Stimulated activated memory B cell treated with anti-CD40 and anti-IgM and Interleukin-4, amounts not matched to agents 10 μg/mL and 1 μg/mL and 100 μg/mL, for 72 hours (primary cell): ENCODE data around the gene YIPF4.
"Not testable (repeated sequence)": the region's sequence is repeated elsewhere in the genome, so short reads cannot be mapped to it uniquely, and the experiment has no call there.

Source experiments
- ATAC-seq: fragments of 150-1000 bp; cut with Tn5 transposase; 2 replicates; pipeline ENCODE4 v1.10.0; 2021
- H3K27ac Mint-ChIP-seq: one replicate; pipeline ENCODE4 v1.8.0; 2022; ENCODE audit warnings: mild to moderate bottlenecking, mixed read lengths
- H3K27me3 Mint-ChIP-seq: one replicate; pipeline ENCODE4 v1.8.0; 2022; ENCODE audit warnings: mixed read lengths
- H3K36me3 Mint-ChIP-seq: one replicate; pipeline ENCODE4 v1.8.0; 2022; ENCODE audit warnings: mixed read lengths
- H3K4me1 Mint-ChIP-seq: one replicate; pipeline ENCODE4 v1.8.0; 2022; ENCODE audit warnings: mixed read lengths
- H3K4me3 Mint-ChIP-seq: one replicate; pipeline ENCODE4 v1.8.0; 2022; ENCODE audit warnings: mild to moderate bottlenecking, moderate library complexity, mixed read lengths
- H3K9me3 Mint-ChIP-seq: one replicate; pipeline ENCODE4 v1.8.0; 2022; ENCODE audit warnings: mixed read lengths

YIPF4 gene

DNA sequence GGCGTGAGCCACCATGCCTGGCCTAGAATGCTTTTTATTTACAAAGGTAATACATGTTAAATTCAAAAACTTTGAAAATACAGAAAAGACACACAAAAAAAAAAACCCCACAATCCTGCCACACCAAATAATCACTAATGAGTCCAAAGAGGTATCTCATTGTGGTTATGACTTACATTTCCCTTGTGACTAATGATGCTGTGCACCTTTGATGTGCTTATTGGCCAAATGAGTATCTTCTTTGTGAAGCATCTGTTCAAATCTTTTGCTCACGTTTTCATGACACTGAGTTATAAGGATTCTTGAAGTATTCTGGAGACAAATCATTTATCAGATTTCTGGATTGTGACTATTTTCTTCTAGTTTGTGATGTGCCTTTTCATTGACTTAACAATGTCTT is 6.6 kb upstream of the YIPF4 start:
- H3K27me3 Mint-ChIP-seq = no peaks in the 10 kb centered on the region
- H3K4me3 Mint-ChIP-seq = no peak overlapping the region
- no peaks in the 10 kb centered on the region for H3K4me1 Mint-ChIP-seq

GRCh38 chr2:32272279-32272678 is 5.4 kb upstream of the YIPF4 start:
- Mint-ChIP-seq H3K9me3 (no peaks in the 10 kb centered on the region), H3K4me3 (no peak overlapping the region), H3K36me3 (no peaks in the 10 kb centered on the region), H3K4me1 (peaks cover 1% of the 10 kb centered on the region), H3K27ac (no peak overlapping the region), H3K27me3 (no peaks in the 10 kb centered on the region)
- ATAC-seq = no peak

More for the DNA sequence above, 6.6 kb upstream of the YIPF4 start:
- ATAC-seq = no peak
- Mint-ChIP-seq H3K27ac (no peak overlapping the region), H3K9me3 (no peaks in the 10 kb centered on the region), H3K36me3 (no peaks in the 10 kb centered on the region)

- H3K4me1 Mint-ChIP-seq = peaks cover 11% of the 10 kb centered on the region
- H3K27me3 Mint-ChIP-seq = no peaks in the 10 kb centered on the region
- H3K36me3 Mint-ChIP-seq = no peaks in the 10 kb centered on the region
- H3K27ac Mint-ChIP-seq = no peak overlapping the region
- no peak overlapping the region for H3K4me3 Mint-ChIP-seq
- H3K9me3 Mint-ChIP-seq = no peaks in the 10 kb centered on the region
- no peak for ATAC-seq
Measured at GRCh38 chr2:32274289-32274688, 3.4 kb upstream of the YIPF4 start.

GRCh38 chr2:32275790-32276189 is 1.9 kb upstream of the YIPF4 start:
- ATAC-seq, H3K27me3 Mint-ChIP-seq, H3K36me3 Mint-ChIP-seq, H3K4me3 Mint-ChIP-seq, H3K9me3 Mint-ChIP-seq, H3K27ac Mint-ChIP-seq: not testable (repeated sequence)
- H3K4me1 Mint-ChIP-seq = peaks cover 11% of the 10 kb centered on the region

DNA sequence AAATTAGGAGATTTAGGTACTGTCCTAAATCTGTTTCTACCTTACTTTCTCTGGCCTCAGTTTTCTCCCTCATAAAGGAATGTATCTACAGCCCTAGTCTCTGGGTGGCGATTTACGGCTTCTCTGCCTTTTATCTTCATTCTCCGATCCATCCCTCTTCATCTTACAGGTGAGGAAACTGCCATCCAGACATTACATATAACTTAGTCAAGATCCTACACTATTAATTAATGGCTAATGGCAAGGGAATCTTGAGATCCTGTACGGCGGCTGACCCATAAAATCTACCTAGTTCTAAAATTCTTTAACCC is 386 bp upstream of the YIPF4 start:
- Mint-ChIP-seq H3K4me3 (peak overlapping the region; percentile 90), H3K27ac (peak overlapping the region; percentile 99), H3K4me1 (peaks cover 11% of the 10 kb centered on the region), H3K36me3 (peaks cover 6% of the 10 kb centered on the region), H3K27me3 (no peaks in the 10 kb centered on the region), H3K9me3 (no peaks in the 10 kb centered on the region)
- ATAC-seq = no peak

GRCh38 chr2:32278478-32278853 is 762 bp downstream of the YIPF4 start:
- H3K4me3 Mint-ChIP-seq = peak overlapping the region; percentile 90
- H3K27ac Mint-ChIP-seq = peak overlapping the region; percentile 99
- H3K36me3 Mint-ChIP-seq = peaks cover 14% of the 10 kb centered on the region
- no peak for ATAC-seq
- H3K27me3 Mint-ChIP-seq = no peaks in the 10 kb centered on the region
- H3K4me1 Mint-ChIP-seq = peaks cover 17% of the 10 kb centered on the region
- no peaks in the 10 kb centered on the region for H3K9me3 Mint-ChIP-seq

DNA sequence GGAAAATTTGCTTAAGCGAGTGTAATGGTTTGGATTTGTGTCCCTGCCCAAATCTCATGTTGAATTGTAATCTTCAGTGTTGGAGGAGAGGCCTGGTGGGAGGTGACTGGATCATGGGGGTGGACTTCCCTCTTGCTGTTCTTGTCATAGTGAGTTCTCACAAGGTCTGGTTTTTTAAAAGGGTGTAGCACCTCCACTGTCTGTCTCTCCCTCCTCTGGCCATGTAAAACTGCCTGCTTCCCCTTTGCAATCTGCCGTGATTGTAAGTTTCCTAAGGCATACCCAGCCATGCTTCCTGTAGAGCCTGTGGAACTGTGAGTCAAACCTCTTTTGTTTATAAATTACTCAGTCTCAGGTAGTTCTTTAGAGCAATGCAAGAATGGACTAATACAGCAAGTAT is 6.6 kb downstream of the YIPF4 start:
- Mint-ChIP-seq H3K4me3 (no peak overlapping the region), H3K27ac (peak overlapping the region; percentile 22), H3K27me3 (no peaks in the 10 kb centered on the region), H3K4me1 (peaks cover 28% of the 10 kb centered on the region), H3K36me3 (peaks cover 33% of the 10 kb centered on the region), H3K9me3 (no peaks in the 10 kb centered on the region)
- ATAC-seq = peak; percentile 68

GRCh38 chr2:32289165-32289999 is 11.7 kb downstream of the YIPF4 start:
- Mint-ChIP-seq H3K27ac (no peak overlapping the region), H3K4me3 (no peak overlapping the region), H3K4me1 (peaks cover 19% of the 10 kb centered on the region), H3K36me3 (peaks cover 12% of the 10 kb centered on the region), H3K9me3 (no peaks in the 10 kb centered on the region), H3K27me3 (no peaks in the 10 kb centered on the region)
- no peak for ATAC-seq

DNA sequence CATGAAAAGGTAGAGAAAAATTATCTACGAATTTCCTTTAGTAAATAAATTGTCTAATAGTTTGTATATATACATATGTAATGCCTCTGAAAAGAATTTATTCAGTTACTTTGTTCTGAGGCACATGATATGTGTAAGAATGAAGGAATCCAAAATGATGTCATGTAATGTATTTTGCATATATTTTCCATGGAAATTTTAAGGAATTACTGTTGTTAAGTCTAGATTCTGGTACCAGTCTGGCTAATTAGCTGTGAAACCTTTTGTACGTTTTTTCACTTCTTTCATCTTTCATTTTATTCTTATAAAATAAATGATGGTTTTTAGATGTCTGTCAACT is 12.3 kb downstream of the YIPF4 start:
- H3K4me3 Mint-ChIP-seq = no peak overlapping the region
- peaks cover 13% of the 10 kb centered on the region for H3K4me1 Mint-ChIP-seq
- H3K27me3 Mint-ChIP-seq = no peaks in the 10 kb centered on the region
- H3K27ac Mint-ChIP-seq = no peak overlapping the region
- ATAC-seq = no peak
- H3K36me3 Mint-ChIP-seq = peaks cover 6% of the 10 kb centered on the region
- H3K9me3 Mint-ChIP-seq = no peaks in the 10 kb centered on the region

GRCh38 chr2:32291746-32292145 is 14.0 kb downstream of the YIPF4 start:
- peaks cover 9% of the 10 kb centered on the region for H3K36me3 Mint-ChIP-seq
- ATAC-seq = no peak
- H3K4me3 Mint-ChIP-seq = no peak overlapping the region
- no peaks in the 10 kb centered on the region for H3K9me3 Mint-ChIP-seq
- H3K27ac Mint-ChIP-seq = no peak overlapping the region
- peaks cover 7% of the 10 kb centered on the region for H3K4me1 Mint-ChIP-seq
- H3K27me3 Mint-ChIP-seq = no peaks in the 10 kb centered on the region

DNA sequence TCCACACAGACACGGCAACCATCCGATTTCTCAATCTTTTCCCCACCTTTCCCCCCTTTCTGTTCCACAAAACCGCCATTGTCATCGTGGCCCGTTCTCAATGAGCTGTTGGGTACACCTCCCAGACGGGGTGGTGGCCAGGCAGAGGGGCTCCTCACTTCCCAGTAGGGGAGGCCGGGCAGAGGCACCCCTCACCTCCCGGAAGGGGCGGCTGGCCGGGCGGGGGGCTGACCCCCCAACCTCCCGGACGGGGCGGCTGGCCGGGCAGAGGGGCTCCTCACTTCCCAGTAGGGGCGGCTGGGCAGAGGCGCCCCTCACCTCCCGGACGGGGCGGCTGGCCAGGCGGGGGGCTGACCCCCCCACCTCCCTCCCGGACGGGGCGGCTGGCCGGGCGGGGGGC is 15.8 kb downstream of the YIPF4 start:
- not testable (repeated sequence) for ATAC-seq, H3K4me1 Mint-ChIP-seq, H3K27me3 Mint-ChIP-seq, H3K9me3 Mint-ChIP-seq, H3K27ac Mint-ChIP-seq, H3K4me3 Mint-ChIP-seq
- H3K36me3 Mint-ChIP-seq = peaks cover 13% of the 10 kb centered on the region

DNA sequence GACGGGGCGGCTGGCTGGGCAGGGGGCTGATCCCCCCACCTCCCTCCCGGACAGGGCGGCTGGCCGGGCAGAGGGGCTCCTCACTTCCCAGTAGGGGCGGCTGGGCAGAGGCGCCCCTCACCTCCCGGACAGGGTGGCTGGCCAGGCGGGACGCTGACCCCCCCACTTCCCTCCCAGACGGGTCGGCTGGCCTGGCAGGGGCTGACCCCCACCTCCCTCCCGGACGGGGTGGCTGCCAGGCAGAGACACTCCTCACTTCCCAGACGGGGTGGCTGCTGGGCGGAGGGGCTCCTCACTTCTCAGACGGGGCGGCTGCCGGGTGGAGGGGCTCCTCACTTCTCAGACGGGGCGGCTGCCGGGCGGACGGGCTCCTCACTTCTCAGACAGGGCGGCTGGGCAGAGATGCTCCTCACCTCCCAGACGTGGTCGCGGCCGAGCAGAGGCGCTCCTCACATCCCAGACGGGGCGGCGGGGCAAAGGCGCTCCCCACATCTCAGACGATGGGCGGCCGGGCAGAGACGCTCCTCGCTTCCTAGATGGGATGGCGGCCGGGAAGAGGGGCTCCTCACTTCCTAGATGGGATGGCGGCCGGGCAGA is 16.4 kb downstream of the YIPF4 start:
- H3K27ac Mint-ChIP-seq, H3K27me3 Mint-ChIP-seq, H3K4me1 Mint-ChIP-seq, H3K9me3 Mint-ChIP-seq, ATAC-seq, H3K4me3 Mint-ChIP-seq: not testable (repeated sequence)
- H3K36me3 Mint-ChIP-seq = peaks cover 13% of the 10 kb centered on the region

GRCh38 chr2:32310577-32310976 is 32.9 kb downstream of the YIPF4 start:
- H3K36me3 Mint-ChIP-seq = no peaks in the 10 kb centered on the region
- H3K27ac Mint-ChIP-seq = no peak overlapping the region
- H3K4me3 Mint-ChIP-seq = no peak overlapping the region
- no peaks in the 10 kb centered on the region for H3K4me1 Mint-ChIP-seq
- H3K27me3 Mint-ChIP-seq = no peaks in the 10 kb centered on the region
- ATAC-seq = no peak
- no peaks in the 10 kb centered on the region for H3K9me3 Mint-ChIP-seq

- ATAC-seq = no peak
- Mint-ChIP-seq H3K36me3 (no peaks in the 10 kb centered on the region), H3K9me3 (no peaks in the 10 kb centered on the region), H3K4me3 (no peak overlapping the region), H3K4me1 (no peaks in the 10 kb centered on the region), H3K27me3 (no peaks in the 10 kb centered on the region), H3K27ac (no peak overlapping the region)
Measured at GRCh38 chr2:32314886-32315285, 37.2 kb downstream of the YIPF4 start.

DNA sequence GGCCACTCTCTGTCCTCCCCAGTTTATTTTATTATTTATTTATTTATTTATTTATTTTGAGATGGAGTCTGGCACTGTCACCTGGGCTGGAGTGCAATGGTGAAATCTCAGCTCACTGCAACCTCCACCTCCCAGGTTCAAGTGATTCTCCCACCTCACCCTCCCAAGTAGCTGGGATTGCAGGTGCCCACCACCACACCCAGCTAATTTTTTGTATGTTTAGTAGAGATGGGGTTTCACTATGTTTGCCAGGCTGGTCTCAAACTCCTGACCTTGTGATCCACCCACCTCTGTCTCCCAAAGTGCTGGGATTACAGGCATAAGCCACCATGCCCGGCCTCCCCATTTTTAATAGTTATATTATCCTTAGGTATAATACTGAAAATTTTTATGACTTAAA is 51.0 kb downstream of the YIPF4 start:
- peaks cover 17% of the 10 kb centered on the region for H3K36me3 Mint-ChIP-seq
- not testable (repeated sequence) for H3K9me3 Mint-ChIP-seq, H3K27ac Mint-ChIP-seq, ATAC-seq, H3K27me3 Mint-ChIP-seq, H3K4me1 Mint-ChIP-seq, H3K4me3 Mint-ChIP-seq

DNA sequence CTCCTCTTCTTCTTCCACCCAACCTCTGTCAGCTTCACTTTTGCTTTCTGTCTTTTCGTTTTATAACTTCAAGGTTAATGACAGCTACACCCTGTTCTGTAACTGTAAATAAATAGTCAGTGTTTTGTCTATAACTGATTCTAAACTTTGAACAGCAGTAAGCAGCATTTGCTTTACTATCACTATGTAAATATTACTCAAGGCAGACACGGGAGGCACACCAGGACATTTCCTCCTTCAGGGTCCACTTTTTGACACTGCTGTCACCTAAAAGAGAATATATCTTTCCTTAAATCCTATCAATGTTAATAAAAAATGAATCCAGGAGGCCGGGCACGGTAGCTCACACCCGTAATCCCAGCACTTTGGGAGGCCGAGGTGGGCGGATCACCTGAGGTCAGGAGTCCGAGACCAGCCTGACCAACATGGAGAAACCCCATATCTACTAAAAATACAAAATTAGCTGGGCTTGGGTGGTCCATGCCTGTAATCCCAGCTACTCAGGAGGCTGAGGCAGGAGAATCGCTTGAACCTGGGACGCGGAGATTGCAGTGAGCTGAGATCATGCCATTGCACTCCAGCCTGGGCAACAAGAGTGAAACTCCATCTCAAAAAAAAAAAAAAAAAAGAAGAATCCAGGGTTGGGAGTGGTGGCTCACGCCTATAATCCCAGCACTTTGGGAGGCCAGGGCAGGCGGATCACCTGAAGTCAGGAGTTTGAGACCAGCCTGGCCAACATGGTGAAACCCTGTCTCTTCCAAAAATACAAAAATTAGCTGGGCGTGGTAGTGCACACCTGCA is 51.7 kb downstream of the YIPF4 start:
- not testable (repeated sequence) for H3K4me1 Mint-ChIP-seq, H3K4me3 Mint-ChIP-seq, ATAC-seq, H3K27me3 Mint-ChIP-seq, H3K27ac Mint-ChIP-seq, H3K9me3 Mint-ChIP-seq
- peaks cover 17% of the 10 kb centered on the region for H3K36me3 Mint-ChIP-seq
